ENCODE data around the gene CHRNA9.

CHRNA9 gene

DNA sequence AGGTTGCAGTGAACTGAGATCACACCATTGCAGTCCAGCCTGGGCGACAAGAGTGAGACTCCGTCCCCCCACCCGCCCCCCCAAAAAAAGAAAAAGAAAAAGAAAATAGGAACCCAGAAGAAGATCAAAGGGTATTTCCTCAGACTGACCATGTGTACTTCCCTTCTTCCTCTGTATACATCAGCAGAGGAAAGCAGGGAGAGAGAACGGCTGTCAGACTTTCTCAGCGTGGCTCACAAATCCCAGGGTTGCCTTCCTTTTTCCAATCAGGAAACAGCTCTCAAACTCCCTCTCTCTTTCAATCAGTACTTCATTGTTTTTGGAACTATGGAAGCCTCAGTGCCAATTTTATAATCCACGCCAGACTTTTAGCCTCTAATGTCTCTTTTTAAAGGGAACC lies 59.1 kb downstream of the CHRNA9 start:
- no peak for DNase-seq

DNA sequence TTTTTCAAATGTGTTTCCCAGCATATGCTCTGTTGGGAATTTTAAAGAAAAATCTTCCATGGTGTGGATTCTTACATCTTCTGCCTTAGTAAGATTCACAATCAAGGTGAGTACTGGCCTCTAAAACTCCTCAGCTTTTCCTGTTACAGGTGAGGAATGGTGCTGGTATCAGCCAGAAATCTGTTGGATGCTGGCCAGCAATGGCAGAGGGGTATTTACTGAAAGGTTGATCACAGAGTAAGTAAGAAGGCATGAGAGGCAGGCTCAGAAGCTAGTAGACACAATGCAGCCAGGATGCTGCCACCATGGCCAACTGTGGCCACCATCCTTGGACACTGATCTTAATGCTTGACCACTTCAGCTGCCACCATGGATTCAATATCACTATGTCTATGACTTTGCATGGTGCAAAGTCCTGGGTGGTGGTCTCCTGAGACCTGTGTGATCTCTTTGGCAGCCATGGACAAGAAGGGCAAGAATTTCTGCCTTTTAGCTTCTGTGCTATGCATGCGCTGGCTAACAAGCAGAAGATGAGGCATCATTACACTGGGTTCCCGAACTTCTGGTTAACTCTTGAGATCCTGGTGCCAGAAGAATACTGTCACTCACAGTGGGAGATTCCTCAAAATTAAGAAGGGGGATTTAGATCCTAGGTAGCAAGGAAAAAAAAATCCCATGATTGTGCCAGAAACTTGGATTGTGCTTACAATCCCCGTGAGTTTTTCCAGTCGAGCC lies 60.2 kb downstream of the CHRNA9 start:
- no peak for DNase-seq

DNA sequence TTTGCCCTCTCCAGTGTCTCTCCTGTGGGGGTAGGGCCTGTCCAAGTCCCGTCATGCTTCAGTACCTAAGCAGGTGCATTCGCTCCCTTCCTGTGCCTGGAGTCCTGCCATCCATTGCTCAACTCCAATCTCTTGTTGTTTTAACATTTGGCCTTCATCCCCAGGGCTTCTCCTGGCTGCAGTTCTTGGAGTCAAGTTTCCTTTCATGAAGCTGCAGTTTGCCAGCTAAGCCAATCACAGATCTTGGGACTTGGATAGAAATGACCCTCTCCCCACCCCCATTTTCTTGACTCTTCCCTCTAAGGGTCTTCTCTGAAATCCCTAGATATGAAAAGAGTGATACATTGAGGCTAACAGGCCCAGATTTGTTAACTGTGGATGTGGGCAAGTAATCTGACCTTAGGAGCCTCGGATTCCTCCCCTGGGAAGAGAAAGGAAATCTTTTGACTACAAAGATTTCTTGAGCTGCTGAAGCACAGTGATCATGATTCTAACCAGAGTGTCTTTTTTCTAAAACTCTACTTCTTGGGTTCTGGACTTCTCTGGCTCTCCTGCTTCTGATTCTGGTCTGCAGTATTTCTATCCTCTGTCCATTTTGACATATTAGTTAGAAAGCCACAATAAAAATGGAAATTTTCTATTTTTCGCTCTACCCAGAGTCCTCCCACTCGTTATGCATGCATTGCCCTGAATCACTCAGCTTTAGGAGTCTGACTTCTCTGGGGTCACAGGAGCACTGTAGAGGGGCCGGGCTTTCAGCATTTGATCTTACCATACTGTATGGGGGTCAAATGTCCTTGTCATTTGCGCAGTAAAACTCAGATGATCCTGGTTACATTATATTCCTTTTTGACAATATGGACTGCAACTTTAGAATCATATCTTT lies 61.0 kb downstream of the CHRNA9 start:
- no peak for DNase-seq

DNA sequence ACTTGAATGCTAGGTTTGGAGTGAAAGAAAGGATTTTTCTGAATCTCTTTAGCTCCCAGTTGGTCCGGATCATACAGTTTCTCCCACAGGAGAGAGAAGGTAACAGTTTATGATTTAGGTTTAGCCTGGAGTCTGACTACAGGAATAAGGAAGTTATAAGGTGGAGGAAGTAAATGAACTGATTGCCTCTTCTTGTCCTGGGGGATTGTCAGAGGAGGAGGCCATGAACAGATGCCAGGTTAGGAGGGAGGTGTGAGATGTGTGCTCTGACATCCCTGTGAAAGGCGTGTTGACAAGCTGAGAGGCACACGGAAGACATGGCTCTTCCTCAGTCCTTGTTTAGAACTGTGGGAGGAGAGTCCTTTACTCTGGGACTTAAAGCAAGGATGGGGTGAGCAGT lies 64.4 kb downstream of the CHRNA9 start:
- no peak for DNase-seq

DNA sequence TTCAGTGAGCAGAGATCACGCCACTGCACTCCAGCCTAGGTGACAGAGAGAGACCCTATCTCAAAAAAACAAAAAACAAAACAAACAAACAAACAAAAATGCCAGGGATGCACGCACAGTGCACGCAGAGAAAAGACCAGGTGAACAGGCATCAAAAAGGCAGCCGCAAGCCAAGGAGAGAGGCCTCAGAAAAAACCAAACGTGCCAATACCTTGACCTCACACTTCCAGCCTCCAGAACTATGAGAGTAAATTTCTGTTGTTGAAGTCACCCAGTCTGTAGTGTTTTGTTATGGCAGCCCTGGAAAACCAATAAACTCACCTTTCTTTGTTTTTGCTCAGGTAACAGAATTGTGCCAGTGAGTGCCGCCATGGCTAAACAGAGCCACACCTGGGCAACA lies 66.0 kb downstream of the CHRNA9 start:
- DNase-seq: no peak

DNA sequence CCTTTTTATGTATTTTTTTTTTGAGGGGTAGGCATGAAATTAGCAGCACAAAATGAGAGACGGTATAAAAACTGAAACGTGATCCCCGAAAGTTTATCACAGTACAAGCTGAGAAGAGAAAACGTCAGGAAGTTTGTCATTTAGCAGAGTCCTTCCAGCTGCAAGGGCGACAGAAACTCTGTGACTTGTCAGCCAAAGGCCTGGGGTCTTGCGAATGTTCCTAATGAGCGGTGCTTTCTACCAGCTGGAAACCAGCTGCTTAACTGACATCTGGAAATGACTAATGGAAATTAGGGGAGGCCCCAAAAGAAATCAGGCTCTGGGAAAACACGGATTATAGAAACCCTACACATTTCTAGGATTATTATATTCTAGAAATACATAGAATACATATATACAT lies 66.5 kb downstream of the CHRNA9 start:
- no peak for DNase-seq

DNA sequence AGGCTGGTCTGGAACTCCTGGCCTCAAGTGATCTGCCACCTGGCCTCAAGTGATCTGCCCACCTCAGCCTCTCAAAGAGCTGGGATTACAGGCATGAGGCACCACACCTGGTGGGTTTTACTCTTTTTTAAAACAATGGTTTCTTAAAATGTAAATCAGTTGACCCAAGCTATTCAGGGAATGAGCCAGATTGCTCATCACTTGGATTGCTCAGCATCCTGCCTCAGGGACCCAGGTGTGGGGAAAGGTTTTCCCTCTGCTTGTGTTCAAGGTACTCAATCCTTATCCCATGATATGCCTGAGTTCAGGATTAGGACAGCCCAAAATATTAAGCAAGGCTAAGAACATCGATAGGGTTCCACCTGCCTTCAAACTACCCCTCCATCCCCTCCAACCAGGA lies 67.4 kb downstream of the CHRNA9 start:
- no peak for DNase-seq

DNA sequence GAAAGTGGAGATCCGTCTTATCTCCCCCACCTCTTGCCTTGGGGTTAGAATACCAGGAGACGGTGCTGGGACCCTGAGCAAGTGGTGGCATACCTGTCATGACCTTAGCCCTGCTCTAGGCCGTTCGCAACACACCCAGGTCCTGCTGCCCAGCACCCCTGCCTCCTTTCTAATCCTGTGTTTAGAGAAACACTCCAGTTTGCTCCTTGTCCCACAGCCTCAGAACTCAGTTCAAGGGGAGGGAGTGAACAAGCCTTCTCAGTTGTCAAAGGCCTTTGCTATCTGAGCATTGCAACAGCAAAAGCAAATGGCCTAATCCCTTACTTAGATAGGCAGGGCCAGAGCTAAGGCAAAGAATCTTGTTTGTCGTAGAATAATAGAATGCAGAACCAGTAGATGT lies 67.9 kb downstream of the CHRNA9 start:
- no peak for DNase-seq

Measured in activated naive CD4-positive, alpha-beta T cell treated with Interleukin-2 at 50 U/mL for 16 hours (primary cell).